ENCODE results near the gene CKLF. TPM values are rescaled to one million over a fixed set of nuclear protein-coding genes. Genes with fewer than 3 reads are reported as not detected.

Gene CKLF
- total RNA-seq, 6 experiments from 2014 or later, result 44.7 to 61.4 (median 56.8) TPM

DNA sequence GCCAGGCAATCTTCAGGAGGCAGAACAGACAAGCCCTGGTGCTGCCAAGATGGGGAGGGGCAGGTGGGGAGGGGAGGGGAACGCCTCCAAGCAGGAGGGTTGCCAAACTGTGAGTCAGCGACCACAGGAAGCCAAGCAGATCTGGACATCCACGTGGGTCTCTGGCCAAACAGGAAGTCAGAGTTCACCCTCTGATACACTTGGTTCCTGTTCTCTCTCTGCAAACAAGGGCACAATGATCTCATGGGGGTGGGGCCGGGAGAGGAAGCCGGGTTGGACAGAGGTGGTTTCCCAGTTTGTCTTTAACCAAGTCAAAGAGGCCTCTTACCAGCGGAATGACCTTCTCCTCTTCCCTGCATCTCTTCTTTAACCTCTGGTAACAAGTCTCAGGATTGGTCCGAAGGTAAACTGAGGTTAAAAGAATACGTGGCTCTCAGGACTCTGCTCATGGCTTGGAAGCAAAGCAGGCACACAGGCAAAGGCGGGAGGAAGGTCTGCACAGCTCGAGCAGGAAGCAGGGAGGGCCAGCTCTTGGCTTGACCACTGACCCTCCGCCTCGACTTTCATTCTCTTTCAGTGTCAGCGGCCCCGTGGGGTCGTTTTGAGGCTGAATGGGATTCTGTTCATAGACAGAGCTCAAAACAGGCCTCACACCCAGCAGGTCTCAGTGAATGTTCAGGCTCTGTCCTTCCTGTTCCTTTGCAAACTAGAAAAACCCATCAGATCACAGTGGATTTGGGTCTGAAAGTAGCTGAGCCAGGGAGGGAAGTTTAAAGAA is 35.4 kb upstream of the CKLF start:
- DNase-seq, result peak; percentile 98
- Mint-ChIP-seq H3K27me3 (ENCODE audit: insufficient read depth) (no peaks in the 10 kb centered on the region; the same call in 1 of the 2 replicates), H3K9me3 (no peaks in the 10 kb centered on the region), H3K4me1 (ENCODE audit: low read depth) (peaks cover 64% of the 10 kb centered on the region), H3K27ac (peak overlapping the region; percentile 99), H3K36me3 (ENCODE audit: low read depth) (peaks cover 22% of the 10 kb centered on the region), H3K4me3 (peak overlapping the region; percentile 72)
- TF ChIP-seq, protein P1, sequence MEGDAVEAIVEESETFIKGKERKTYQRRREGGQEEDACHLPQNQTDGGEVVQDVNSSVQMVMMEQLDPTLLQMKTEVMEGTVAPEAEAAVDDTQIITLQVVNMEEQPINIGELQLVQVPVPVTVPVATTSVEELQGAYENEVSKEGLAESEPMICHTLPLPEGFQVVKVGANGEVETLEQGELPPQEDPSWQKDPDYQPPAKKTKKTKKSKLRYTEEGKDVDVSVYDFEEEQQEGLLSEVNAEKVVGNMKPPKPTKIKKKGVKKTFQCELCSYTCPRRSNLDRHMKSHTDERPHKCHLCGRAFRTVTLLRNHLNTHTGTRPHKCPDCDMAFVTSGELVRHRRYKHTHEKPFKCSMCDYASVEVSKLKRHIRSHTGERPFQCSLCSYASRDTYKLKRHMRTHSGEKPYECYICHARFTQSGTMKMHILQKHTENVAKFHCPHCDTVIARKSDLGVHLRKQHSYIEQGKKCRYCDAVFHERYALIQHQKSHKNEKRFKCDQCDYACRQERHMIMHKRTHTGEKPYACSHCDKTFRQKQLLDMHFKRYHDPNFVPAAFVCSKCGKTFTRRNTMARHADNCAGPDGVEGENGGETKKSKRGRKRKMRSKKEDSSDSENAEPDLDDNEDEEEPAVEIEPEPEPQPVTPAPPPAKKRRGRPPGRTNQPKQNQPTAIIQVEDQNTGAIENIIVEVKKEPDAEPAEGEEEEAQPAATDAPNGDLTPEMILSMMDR (IDR thresholded peaks at IDR 0.05), result no peak

DNA sequence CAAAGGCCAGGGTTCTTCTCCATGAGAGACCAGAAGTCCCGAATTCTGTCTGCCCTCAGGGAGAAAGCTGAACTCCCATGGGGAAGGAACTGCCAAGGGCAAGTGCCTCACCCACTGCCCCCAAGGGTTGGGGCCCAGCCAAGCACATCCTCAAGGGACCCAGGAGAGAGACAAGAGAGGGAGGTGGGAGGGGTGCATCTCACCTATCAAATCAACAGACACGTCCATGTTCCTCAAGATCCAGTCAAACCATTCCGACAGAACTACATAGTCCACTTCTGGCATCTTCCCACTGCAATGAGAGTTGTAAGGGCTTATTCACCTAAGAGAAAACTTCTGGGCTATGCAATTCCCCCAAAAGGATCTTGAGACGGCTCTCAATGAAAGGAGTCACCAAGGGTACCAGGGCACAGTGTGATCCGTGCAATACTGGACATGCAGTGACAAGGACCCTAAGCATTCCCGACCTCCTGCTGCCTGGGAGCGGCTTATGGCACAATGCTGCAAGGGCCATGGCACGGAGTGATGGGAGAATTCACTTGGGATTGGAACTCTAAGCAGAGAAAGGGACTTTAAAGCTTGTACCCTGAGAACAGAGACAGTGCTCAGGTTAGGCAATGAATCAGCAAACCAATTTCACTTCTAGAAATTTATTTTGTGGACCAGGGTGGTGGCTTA is 34.7 kb upstream of the CKLF start:
- TF ChIP-seq, protein P1 (IDR thresholded peaks at IDR 0.05), result no peak
- peak overlapping the region; percentile 99 for H3K27ac Mint-ChIP-seq
- H3K4me3 Mint-ChIP-seq, result peak overlapping the region; percentile 72; the same call in 1 of the 2 replicates
- H3K27me3 Mint-ChIP-seq (ENCODE audit: insufficient read depth), result no peaks in the 10 kb centered on the region; the same call in 1 of the 2 replicates
- DNase-seq, result no peak
- peaks cover 21% of the 10 kb centered on the region for H3K36me3 Mint-ChIP-seq (ENCODE audit: low read depth)
- H3K9me3 Mint-ChIP-seq, result no peaks in the 10 kb centered on the region
- peaks cover 63% of the 10 kb centered on the region for H3K4me1 Mint-ChIP-seq (ENCODE audit: low read depth)

DNA sequence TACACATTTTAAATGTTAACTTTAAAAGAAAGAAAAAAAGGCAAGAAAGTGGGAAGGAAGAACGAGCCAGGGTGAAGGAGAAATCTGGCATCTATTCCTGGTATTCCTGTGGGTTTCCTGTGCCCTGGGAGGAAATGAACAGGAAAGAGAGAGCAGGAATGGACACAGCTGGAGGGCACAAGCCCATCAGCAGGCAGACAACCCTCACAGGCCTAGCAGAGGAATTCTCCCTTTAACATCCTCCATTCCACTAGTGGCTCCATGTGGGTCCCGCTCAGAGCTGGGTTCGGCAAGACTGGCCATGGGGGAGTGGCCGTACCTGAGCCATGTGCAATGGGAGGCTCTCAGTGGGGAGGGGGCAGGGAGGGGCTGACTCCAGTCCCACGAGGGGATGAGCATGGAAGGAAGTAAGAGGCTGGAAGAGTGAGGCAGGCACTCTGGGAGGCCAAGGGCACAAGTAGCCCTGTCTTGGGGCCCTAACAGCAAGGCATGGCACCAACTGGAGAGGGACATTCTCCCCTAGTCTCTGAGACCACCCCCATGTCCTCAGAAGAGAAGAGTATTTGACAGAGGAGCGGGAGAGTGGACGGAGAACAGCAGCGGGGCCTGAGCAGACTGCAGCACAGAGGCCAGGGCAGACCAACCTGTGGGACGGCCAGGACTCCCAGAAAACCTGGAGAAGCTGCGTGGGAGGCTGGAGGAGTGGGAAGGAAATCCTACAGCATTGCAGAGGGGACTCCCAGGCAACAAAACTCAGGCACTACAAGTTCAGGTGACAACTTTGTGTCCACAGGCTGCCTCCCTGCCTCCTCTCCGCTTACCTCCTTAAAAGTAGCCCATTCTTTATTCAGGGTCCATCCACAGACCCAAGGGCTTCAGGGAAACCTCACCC is 32.6 kb upstream of the CKLF start:
- peaks cover 20% of the 10 kb centered on the region for H3K36me3 Mint-ChIP-seq (ENCODE audit: low read depth)
- H3K4me3 Mint-ChIP-seq, result no peak overlapping the region
- TF ChIP-seq, protein P1 (IDR thresholded peaks at IDR 0.05), result no peak
- H3K9me3 Mint-ChIP-seq, result no peaks in the 10 kb centered on the region
- H3K4me1 Mint-ChIP-seq (ENCODE audit: low read depth), result peaks cover 55% of the 10 kb centered on the region
- H3K27me3 Mint-ChIP-seq (ENCODE audit: insufficient read depth), result no peaks in the 10 kb centered on the region; the same call in 1 of the 2 replicates
- no peak for DNase-seq
- H3K27ac Mint-ChIP-seq, result no peak overlapping the region

DNA sequence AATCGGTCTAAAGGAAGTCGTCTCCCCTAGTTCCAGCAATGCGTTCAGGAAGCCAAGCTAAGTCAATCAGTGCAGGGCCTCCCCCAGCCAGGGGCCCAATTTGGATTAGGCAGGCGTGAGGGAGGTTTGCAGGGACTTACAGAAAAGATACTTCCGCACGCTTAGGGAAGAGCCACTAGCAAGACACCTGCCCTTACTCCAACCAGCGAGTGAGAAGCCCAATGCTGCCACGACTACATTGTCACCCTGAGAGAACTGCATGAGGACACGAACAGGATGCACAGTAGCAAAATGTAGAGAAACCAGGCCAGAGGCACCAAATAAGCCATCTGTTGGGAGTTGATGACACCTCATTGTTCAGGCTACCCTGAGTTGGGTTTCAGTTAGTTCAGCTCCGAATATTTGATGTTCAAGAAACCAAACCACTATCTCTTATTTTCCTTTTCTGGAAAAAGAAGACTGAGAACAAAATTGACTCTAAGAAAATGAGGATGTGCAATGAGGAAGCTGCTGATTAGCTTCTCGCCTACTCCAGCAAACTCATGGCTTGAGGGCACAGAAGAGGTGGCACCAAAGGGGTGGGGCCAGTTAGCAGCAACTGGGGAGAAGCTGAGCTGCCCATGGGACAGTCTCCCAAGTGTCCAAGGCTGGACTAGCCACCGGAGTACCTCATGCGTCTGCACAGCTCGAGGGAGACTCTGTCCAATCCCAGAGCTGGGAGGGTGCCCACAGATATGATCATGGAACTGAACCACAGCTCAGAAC is 31.8 kb upstream of the CKLF start:
- no peak for DNase-seq
- H3K36me3 Mint-ChIP-seq (ENCODE audit: low read depth), result peaks cover 16% of the 10 kb centered on the region
- no peaks in the 10 kb centered on the region for H3K9me3 Mint-ChIP-seq
- no peaks in the 10 kb centered on the region; the same call in 1 of the 2 replicates for H3K27me3 Mint-ChIP-seq (ENCODE audit: insufficient read depth)
- peaks cover 59% of the 10 kb centered on the region for H3K4me1 Mint-ChIP-seq (ENCODE audit: low read depth)
- TF ChIP-seq, protein P1 (IDR thresholded peaks at IDR 0.05), result no peak
- H3K27ac Mint-ChIP-seq, result no peak overlapping the region
- peak overlapping the region; percentile 9; the same call in 1 of the 2 replicates for H3K4me3 Mint-ChIP-seq
